ENCODE results near the gene KSR2.
"Not testable (repeated sequence)": the region's sequence is repeated elsewhere in the genome, so short reads cannot be mapped to it uniquely, and the experiment has no call there.

Gene KSR2

GRCh38 chr12:117732761-117733548 is 235.8 kb downstream of the KSR2 start:
- TF ChIP-seq CTCF (conservative IDR thresholded peaks at IDR 0.05; ENCODE audit: low read depth, low read length): no peak
- DNase-seq (ENCODE audit: low read depth): no peak
- no peak overlapping the region for H3K4me3 ChIP-seq (ENCODE audit: low read depth, low read length)

GRCh38 chr12:117731131-117731530 is 237.7 kb downstream of the KSR2 start:
- H3K4me3 ChIP-seq (ENCODE audit: low read depth, low read length); DNase-seq (ENCODE audit: low read depth): not testable (repeated sequence)

- no peak for TF ChIP-seq CTCF (conservative IDR thresholded peaks at IDR 0.05; ENCODE audit: low read depth, low read length)
- no peak for DNase-seq (ENCODE audit: low read depth)
- H3K4me3 ChIP-seq (ENCODE audit: low read depth, low read length): no peak overlapping the region
Observed at GRCh38 chr12:117727301-117727700, 241.5 kb downstream of the KSR2 start.

- DNase-seq (ENCODE audit: low read depth): no peak
- TF ChIP-seq CTCF (conservative IDR thresholded peaks at IDR 0.05; ENCODE audit: low read depth, low read length): no peak
- no peak overlapping the region for H3K4me3 ChIP-seq (ENCODE audit: low read depth, low read length)
Observed at GRCh38 chr12:117724543-117724942, 244.2 kb downstream of the KSR2 start.

- TF ChIP-seq CTCF (conservative IDR thresholded peaks at IDR 0.05; ENCODE audit: low read depth, low read length): no peak
- DNase-seq (ENCODE audit: low read depth): no peak
- H3K4me3 ChIP-seq (ENCODE audit: low read depth, low read length): no peak overlapping the region
Observed at GRCh38 chr12:117718559-117718958, 250.2 kb downstream of the KSR2 start.

- DNase-seq (ENCODE audit: low read depth): no peak
- H3K4me3 ChIP-seq (ENCODE audit: low read depth, low read length): no peak overlapping the region
- no peak for TF ChIP-seq CTCF (conservative IDR thresholded peaks at IDR 0.05; ENCODE audit: low read depth, low read length)
Observed at GRCh38 chr12:117718141-117718540, 250.6 kb downstream of the KSR2 start.

GRCh38 chr12:117714203-117714602 is 254.6 kb downstream of the KSR2 start:
- no peak overlapping the region for H3K4me3 ChIP-seq (ENCODE audit: low read depth, low read length)
- no peak for TF ChIP-seq CTCF (conservative IDR thresholded peaks at IDR 0.05; ENCODE audit: low read depth, low read length)
- no peak for DNase-seq (ENCODE audit: low read depth)

Measured in choroid plexus epithelial cell (primary cell).